Posterior vena cava (tissue), 2 donors: ENCODE results near the gene SCNN1B. TPM values are rescaled to one million over a fixed set of nuclear protein-coding genes. Genes with fewer than 3 reads are reported as not detected.
"Not testable (repeated sequence)": the region's sequence is repeated elsewhere in the genome, so short reads cannot be mapped to it uniquely, and the experiment has no call there.

Experiments used
- DNase-seq: peaks from one replicate; pipeline ENCODE4 v3.0.0-alpha.2; 2020; ENCODE audit warnings: low spot score
- intact Hi-C, 2 donors: fragments of 100-400 bp; cut with DNase I; formaldehyde crosslinking; loops; one replicate each; pipeline versions ENCODE4 v1.14.1 to v1.14.2; 2022 to 2023
- long read RNA-seq, 2 donors: library from polyadenylated mRNA; unstranded; transcript quantifications; one replicate each; pipeline ENCODE4 v2.0.0, GENCODE V29; 2020 to 2021
- total RNA-seq, 2 donors: library from RNA; stranded (reverse); fragmentation: NEBNext Ultra II Directional; extraction: Animal tissue kit (Norgen Biotek cat#: 25700); gene quantifications; one replicate each; pipeline ENCODE4 v1.2.1, GENCODE V29; 2021
- donor health status: DM: yes; HTN: yes; CAD: no.
- donor health status: DM: yes; HTN: yes; CAD: no.

The SCNN1B gene
- 1 to 10 TPM; 2.7 to 4.5 TPM for total RNA-seq
- long read RNA-seq, donor 1, partial matches to known transcripts, result 1 of 4 reads
- long read RNA-seq, donor 1, other reads (novel, unspliced or antisense), result 1 of 4 reads
- long read RNA-seq, donor 2, partial matches to known transcripts, result 4 of 7 reads
- long read RNA-seq, donor 2, other reads (novel, unspliced or antisense), result 1 of 7 reads

- intact Hi-C loops, result loop anchor here in 1 of 2 donors (10.0 kb wide), 1 partner anchor 92 kb away; no protein-coding TSS in a partner anchor
Measured at GRCh38 chr16:23302045-23302956, at the start of gene SCNN1B. Gene SCNN1B (plus strand): TSS chr16:23302302. CDS start chr16:23348600, 46,298 bp downstream.

GRCh38 chr16:23252310-23252709 lies 49.8 kb upstream of the SCNN1B start:
- DNase-seq, result no peak
- intact Hi-C loops, result no loop called here

More at GRCh38 chr16:23302045-23302956, at the start of gene SCNN1B:
- peak; percentile 74 for DNase-seq

- DNase-seq, intact Hi-C loops: not testable (repeated sequence)
Measured at GRCh38 chr16:23253650-23254049, 48.5 kb upstream of the SCNN1B start.

- intact Hi-C loops, result no loop called here
- DNase-seq, result no peak
Measured at GRCh38 chr16:23254338-23254737, 47.8 kb upstream of the SCNN1B start.

- no peak for DNase-seq
- intact Hi-C loops, result no loop called here
Measured at GRCh38 chr16:23255000-23255399, 47.1 kb upstream of the SCNN1B start.

- no peak for DNase-seq
- intact Hi-C loops, result no loop called here
Measured at GRCh38 chr16:23256440-23256839, 45.7 kb upstream of the SCNN1B start.

GRCh38 chr16:23257682-23258081 lies 44.4 kb upstream of the SCNN1B start:
- DNase-seq, result no peak
- intact Hi-C loops, result no loop called here

GRCh38 chr16:23258919-23259237 lies 43.2 kb upstream of the SCNN1B start:
- intact Hi-C loops, result no loop called here
- DNase-seq, result no peak

GRCh38 chr16:23267647-23268046 lies 34.5 kb upstream of the SCNN1B start:
- DNase-seq, result no peak
- intact Hi-C loops, result loop anchor here in 1 of 2 donors (2.0 kb wide), 1 partner anchor 57 kb away; no protein-coding TSS in a partner anchor

GRCh38 chr16:23268561-23268960 lies 33.5 kb upstream of the SCNN1B start:
- intact Hi-C loops, result loop anchor here in 1 of 2 donors (2.0 kb wide), 1 partner anchor 56 kb away; no protein-coding TSS in a partner anchor
- DNase-seq, result no peak

- intact Hi-C loops, result loop anchor here in 1 of 2 donors (2.0 kb wide), 1 partner anchor 55 kb away; no protein-coding TSS in a partner anchor
Measured at GRCh38 chr16:23269248-23269953, 32.7 kb upstream of the SCNN1B start.

GRCh38 chr16:23270654-23271053 lies 31.4 kb upstream of the SCNN1B start:
- intact Hi-C loops, result no loop called here
- DNase-seq, result no peak

More at GRCh38 chr16:23269248-23269953, 32.7 kb upstream of the SCNN1B start:
- no peak for DNase-seq

- intact Hi-C loops, result no loop called here
Measured at GRCh38 chr16:23274968-23275367, 27.1 kb upstream of the SCNN1B start.

GRCh38 chr16:23276821-23277220 lies 25.3 kb upstream of the SCNN1B start:
- intact Hi-C loops, result no loop called here
- no peak for DNase-seq

More at GRCh38 chr16:23274968-23275367, 27.1 kb upstream of the SCNN1B start:
- no peak for DNase-seq

- intact Hi-C loops, result no loop called here
- DNase-seq, result no peak
Measured at GRCh38 chr16:23278031-23278430, 24.1 kb upstream of the SCNN1B start.

GRCh38 chr16:23279721-23280153 lies 22.4 kb upstream of the SCNN1B start:
- DNase-seq, result no peak
- intact Hi-C loops, result no loop called here

GRCh38 chr16:23280483-23280967 lies 21.6 kb upstream of the SCNN1B start:
- DNase-seq, result no peak
- intact Hi-C loops, result no loop called here

GRCh38 chr16:23282568-23282967 lies 19.5 kb upstream of the SCNN1B start:
- no peak for DNase-seq
- intact Hi-C loops, result no loop called here

- intact Hi-C loops, result no loop called here
- no peak for DNase-seq
Measured at GRCh38 chr16:23283571-23283970, 18.5 kb upstream of the SCNN1B start.

- no peak for DNase-seq
- intact Hi-C loops, result no loop called here
Measured at GRCh38 chr16:23284584-23284983, 17.5 kb upstream of the SCNN1B start.
